Ovary (tissue), 9 donors: ENCODE results near the gene KCTD18. TPM values are rescaled to one million over a fixed set of nuclear protein-coding genes. Genes with fewer than 3 reads are reported as not detected.

Experiments used
- DNase-seq, 5 donors: peaks; one replicate each; pipeline ENCODE4 v3.0.0-alpha.2; 2019 to 2020
- H3K27ac ChIP-seq, 2 donors: fragments of 200-600 bp; one replicate each; pipeline versions ENCODE4 v1.5.1 to v1.8.0; 2019 to 2022
- H3K27me3 ChIP-seq: fragments of 200-600 bp; one replicate; pipeline ENCODE4 v1.8.0; 2022
- H3K36me3 ChIP-seq: fragments of 200-600 bp; sonication (generic); one replicate; pipeline ENCODE4 v1.5.1; 2019
- H3K4me1 ChIP-seq: one replicate; pipeline ENCODE4 v1.8.1; 2013; ENCODE audit warnings: mild to moderate bottlenecking, moderate library complexity; ENCODE audit not compliant: insufficient read depth
- H3K4me3 ChIP-seq: fragments of 200-600 bp; sonication (generic); one replicate; pipeline ENCODE4 v1.5.1; 2017
- H3K9me3 ChIP-seq, 2 donors: fragments of 200-600 bp in 1 of 2; sonication (generic) in 1 of 2; one replicate each; pipeline versions ENCODE4 v1.5.1 to v1.8.1; 2013 to 2019; ENCODE audit warnings: mild to moderate bottlenecking in 1 of 2, moderate library complexity in 1 of 2
- EP300 ChIP-seq: sonication (generic); formaldehyde crosslinking; IDR thresholded peaks from one replicate; pipeline ENCODE4 v1.6.1; 2017; ENCODE audit warnings: antibody characterized with exemption
- POLR2A ChIP-seq: fragments of 450-650 bp; IDR thresholded peaks from one replicate; pipeline ENCODE4 v1.6.1; 2017; ENCODE audit warnings: antibody characterized with exemption, mild to moderate bottlenecking, moderate library complexity
- WGBS, 3 donors: extraction: QIAGEN DNeasy Blood & Tissue Kit in 1 of 3; methylation state at CpG; one replicate each; pipeline versions ENCODE4 v1.1.5 to v1.1.7; 2013 to 2017; 5-methylcytosine and 5-hydroxymethylcytosine counted together
- intact Hi-C, 4 donors: fragments of 100-400 bp; cut with DNase I; formaldehyde crosslinking; loops; one replicate each; pipeline versions ENCODE4 v1.11.0 to v1.15.1; 2022 to 2023
- polyA plus RNA-seq, 2 donors: library from polyadenylated mRNA; stranded (reverse); fragments of 200-250 nt in 1 of 2; fragments of 350-450 nt in 1 of 2; fragmentation: Illumina TruSeq in 1 of 2; extraction: RNeasy Lipid Tissue Mini Kit (QIAGEN cat#74804) in 1 of 2; gene quantifications; one replicate each; pipeline ENCODE4 v1.2.3, GENCODE V29; 2013 to 2014
- total RNA-seq, 7 donors: library from RNA; depleted of rRNA in 2 of 7; stranded (reverse); fragments of >200 nt in 2 of 7; fragmentation: NEBNext Ultra II Directional in 3 of 7; extraction: Animal tissue kit (Norgen Biotek cat#: 25700) in 3 of 7; gene quantifications; one replicate each; pipeline versions ENCODE4 v1.1.0 to v1.2.4, GENCODE V29; 2016 to 2023
- TF ChIP-seq, protein P1 (sequence below), 3 donors: fragments of 450-650 bp in 2 of 3; fragments of 200-600 bp in 1 of 3; IDR thresholded peaks; one replicate each; pipeline versions ENCODE4 v1.5.1 to v1.8.0; 2016 to 2022; ENCODE audit warnings: antibody characterized with exemption in 3 of 3, mild to moderate bottlenecking in 1 of 3
- donor health status: DM: no; HTN: no; CAD: no; lungs with moderate emphysema.
- donor health status: DM: no; HTN: no; CAD: no.
- donor health status: Bipolar disorder and iron deficiency.
- donor health status: DM: yes; HTN: yes; CAD: no.
- donor health status: DM: no; HTN: no; CAD: no.
- donor health status: DM: yes; HTN: yes; CAD: no.

KCTD18 gene
- total and polyA plus RNA-seq, 9 donors: 9.5 to 15.1 (median 12.1) TPM

DNA sequence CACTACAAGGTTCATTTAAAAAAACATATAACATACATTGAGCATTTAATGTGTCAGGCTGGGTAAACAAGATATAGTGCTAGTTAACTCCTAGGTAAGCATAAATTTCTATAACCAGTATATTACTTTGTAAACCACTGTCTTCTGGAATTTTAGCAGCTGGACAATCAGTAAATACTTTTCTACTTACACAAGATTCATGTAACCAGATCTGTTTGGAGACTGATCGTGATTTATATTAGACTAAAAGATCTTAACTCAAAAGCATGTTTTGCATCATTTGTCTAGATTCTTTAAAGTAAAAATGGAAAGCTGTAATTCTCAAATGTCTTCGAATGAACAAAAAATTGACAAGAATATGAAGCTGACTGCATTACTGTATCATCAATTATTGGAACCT is 15.2 kb upstream of the KCTD18 start:
- H3K4me3 ChIP-seq: no peak overlapping the region
- no peaks in the 10 kb centered on the region for H3K27me3 ChIP-seq
- no peak for DNase-seq
- no peaks in the 10 kb centered on the region for H3K4me1 ChIP-seq
- intact Hi-C loops: no loop called here
- H3K9me3 ChIP-seq: no peaks in the 10 kb centered on the region
- no peak overlapping the region for H3K27ac ChIP-seq
- no peak for TF ChIP-seq EP300
- TF ChIP-seq, protein P1, sequence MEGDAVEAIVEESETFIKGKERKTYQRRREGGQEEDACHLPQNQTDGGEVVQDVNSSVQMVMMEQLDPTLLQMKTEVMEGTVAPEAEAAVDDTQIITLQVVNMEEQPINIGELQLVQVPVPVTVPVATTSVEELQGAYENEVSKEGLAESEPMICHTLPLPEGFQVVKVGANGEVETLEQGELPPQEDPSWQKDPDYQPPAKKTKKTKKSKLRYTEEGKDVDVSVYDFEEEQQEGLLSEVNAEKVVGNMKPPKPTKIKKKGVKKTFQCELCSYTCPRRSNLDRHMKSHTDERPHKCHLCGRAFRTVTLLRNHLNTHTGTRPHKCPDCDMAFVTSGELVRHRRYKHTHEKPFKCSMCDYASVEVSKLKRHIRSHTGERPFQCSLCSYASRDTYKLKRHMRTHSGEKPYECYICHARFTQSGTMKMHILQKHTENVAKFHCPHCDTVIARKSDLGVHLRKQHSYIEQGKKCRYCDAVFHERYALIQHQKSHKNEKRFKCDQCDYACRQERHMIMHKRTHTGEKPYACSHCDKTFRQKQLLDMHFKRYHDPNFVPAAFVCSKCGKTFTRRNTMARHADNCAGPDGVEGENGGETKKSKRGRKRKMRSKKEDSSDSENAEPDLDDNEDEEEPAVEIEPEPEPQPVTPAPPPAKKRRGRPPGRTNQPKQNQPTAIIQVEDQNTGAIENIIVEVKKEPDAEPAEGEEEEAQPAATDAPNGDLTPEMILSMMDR (IDR thresholded peaks at IDR 0.05): no peak
- TF ChIP-seq POLR2A: no peak
- WGBS, 3 donors: 75 to 82% (median 82%) methylated on average over 2 of the region's 2 CpGs
- no peaks in the 10 kb centered on the region for H3K36me3 ChIP-seq

DNA sequence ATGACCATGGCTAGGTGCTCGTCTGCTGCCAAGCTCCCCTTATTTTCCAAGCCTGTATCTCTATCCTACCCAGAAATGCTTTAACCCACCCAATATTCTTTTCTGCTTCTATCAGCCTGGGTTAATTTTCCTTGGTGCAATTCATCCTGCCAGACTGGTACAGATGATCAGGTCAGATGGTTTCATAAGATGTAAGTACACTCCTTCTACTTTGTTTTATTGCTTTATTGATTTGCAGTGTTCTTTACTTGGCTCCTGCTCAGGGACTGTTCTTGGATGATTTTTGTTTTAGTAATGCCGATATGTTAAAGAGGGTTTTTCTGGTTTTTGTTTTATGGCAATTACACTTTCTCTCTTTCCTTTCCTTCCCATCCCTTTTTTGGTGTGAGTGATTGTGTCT is 13.7 kb upstream of the KCTD18 start:
- no peak overlapping the region for H3K27ac ChIP-seq
- no peak for DNase-seq
- no peaks in the 10 kb centered on the region for H3K9me3 ChIP-seq
- no peaks in the 10 kb centered on the region for H3K4me1 ChIP-seq
- no peaks in the 10 kb centered on the region for H3K27me3 ChIP-seq
- no peak overlapping the region for H3K4me3 ChIP-seq
- H3K36me3 ChIP-seq: no peaks in the 10 kb centered on the region
- TF ChIP-seq POLR2A (no peak), EP300 (no peak)
- TF ChIP-seq, protein P1 (IDR thresholded peaks at IDR 0.05): no peak
- WGBS, 3 donors: 68 to 75% (median 73%) methylated on average over 2 of the region's 2 CpGs
- intact Hi-C loops: no loop called here

DNA sequence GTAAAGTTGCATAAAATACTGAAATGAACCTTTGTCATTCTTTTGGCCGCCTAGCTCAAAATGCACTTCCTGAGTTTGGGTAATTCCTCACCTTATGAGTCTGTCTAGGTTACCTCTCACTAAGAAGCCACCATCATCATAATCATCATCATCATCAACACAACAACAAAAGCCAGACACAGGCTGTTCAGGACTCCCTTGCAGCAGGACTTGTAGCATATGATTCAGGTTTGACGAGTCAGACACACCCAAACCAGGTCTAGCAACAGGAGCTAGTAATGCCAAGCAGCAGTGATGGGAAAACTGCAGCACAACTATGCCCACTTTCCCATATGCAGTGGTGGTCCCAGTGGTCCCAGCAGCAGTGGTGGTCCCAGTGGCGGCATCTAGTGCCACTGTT is 13.3 kb upstream of the KCTD18 start:
- Histone ChIP-seq H3K36me3 (no peaks in the 10 kb centered on the region), H3K27me3 (no peaks in the 10 kb centered on the region), H3K4me3 (no peak overlapping the region), H3K4me1 (no peaks in the 10 kb centered on the region), H3K27ac (no peak overlapping the region), H3K9me3 (no peaks in the 10 kb centered on the region)
- no peak for DNase-seq
- intact Hi-C loops: no loop called here
- TF ChIP-seq, protein P1 (IDR thresholded peaks at IDR 0.05): no peak
- no peak for TF ChIP-seq POLR2A
- no peak for TF ChIP-seq EP300
- 75 to 80% (median 80%) methylated on average over 3 of the region's 3 CpGs for WGBS, 3 donors

DNA sequence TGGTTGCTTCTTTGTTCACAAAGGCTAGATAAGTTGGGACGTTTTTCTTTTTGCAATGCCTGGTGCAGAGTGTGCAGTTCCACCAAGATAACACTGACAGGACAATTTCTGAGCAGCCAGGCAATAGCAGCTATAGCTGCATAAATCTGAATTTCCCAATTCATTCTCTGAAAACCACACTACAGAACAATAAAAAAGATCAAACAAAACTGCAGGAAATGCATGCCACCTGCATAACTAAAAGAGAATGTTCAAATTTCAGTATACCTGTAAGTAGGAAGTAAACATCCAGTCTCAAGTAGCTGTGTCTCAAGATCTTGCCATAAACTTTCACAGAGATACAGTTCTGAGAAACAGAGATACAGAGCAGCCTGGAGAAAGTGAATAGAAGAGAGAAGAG is 5.3 kb upstream of the KCTD18 start:
- Histone ChIP-seq H3K4me3 (no peak overlapping the region), H3K4me1 (no peaks in the 10 kb centered on the region), H3K36me3 (no peaks in the 10 kb centered on the region), H3K27ac (no peak overlapping the region), H3K27me3 (no peaks in the 10 kb centered on the region), H3K9me3 (no peaks in the 10 kb centered on the region)
- 11 to 21% (median 21%) methylated on average over 1 of the region's 1 CpG for WGBS, 3 donors
- TF ChIP-seq, protein P1 (IDR thresholded peaks at IDR 0.05): no peak
- TF ChIP-seq EP300 (no peak), POLR2A (no peak)
- intact Hi-C loops: no loop called here
- no peak for DNase-seq

DNA sequence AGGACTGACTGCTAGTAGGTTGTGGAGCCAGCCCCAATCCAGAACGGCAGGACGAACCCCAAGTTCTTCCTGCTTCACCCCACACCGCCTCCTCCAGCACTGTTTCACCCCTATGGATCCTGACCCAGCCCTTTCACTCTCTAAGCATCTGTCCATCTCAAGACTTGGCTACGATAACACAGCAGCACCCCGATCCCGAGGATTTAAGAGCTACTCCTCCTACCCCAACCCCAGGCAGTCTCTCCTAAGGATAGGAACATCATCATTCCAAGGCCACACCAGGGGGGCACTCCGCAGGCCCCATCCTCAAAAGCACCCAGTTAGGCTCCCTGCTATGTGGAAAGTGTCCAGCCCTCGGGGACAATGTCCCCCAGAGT is 645 bp downstream of the KCTD18 start:
- no peaks in the 10 kb centered on the region for H3K9me3 ChIP-seq
- H3K27me3 ChIP-seq: no peaks in the 10 kb centered on the region
- peak overlapping the region; percentile 65 for H3K4me3 ChIP-seq
- peak overlapping the region; percentile 0 to 70 for H3K27ac ChIP-seq
- intact Hi-C loops: no loop called here
- TF ChIP-seq EP300: no peak
- TF ChIP-seq, protein P1 (IDR thresholded peaks at IDR 0.05): no peak
- no peak for TF ChIP-seq POLR2A
- DNase-seq: peak in 1 of 5 donors; percentile 24
- H3K36me3 ChIP-seq: no peaks in the 10 kb centered on the region
- WGBS, 3 donors: 18 to 26% (median 25%) methylated on average over 8 of the region's 8 CpGs
- peaks cover 6% of the 10 kb centered on the region for H3K4me1 ChIP-seq
